ENCODE measurements around the gene S100A4. TPM values are rescaled to one million over a fixed set of nuclear protein-coding genes. Genes with fewer than 3 reads are reported as not detected.
"Not testable (repeated sequence)": the region's sequence is repeated elsewhere in the genome, so short reads cannot be mapped to it uniquely, and the experiment has no call there.

The S100A4 gene
- total RNA-seq, 4 donors from 2014 or later, result 40.8 to 138 (median 78.6) TPM

DNA sequence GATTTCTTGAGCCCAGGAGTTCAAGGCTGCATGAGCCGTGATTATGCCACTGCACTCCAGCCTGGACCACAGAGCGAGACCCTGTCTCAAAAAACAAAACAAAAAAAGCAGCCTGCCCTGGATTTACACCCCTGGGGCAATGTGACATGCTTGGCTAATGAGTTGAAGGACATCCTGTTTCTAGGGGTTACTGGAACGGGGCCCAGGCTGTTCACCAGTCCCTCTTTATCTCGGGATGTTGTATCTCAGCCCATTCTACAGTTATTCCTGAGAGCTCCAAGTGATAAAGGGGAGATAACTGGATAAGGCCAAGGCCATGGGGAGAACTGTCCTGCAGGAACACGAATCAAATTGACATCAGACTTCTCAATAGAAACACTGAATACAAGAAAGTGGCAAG, 41.7 kb upstream of the S100A4 start:
- no peaks in the 10 kb centered on the region for H3K27me3 ChIP-seq
- TF ChIP-seq POLR2A (IDR thresholded peaks at IDR 0.05) (no peak), POLR2AphosphoS5 (IDR thresholded peaks at IDR 0.05) (no peak), EP300 (IDR thresholded peaks at IDR 0.05; ENCODE audit: low read depth) (no peak)
- TF ChIP-seq, protein P1, sequence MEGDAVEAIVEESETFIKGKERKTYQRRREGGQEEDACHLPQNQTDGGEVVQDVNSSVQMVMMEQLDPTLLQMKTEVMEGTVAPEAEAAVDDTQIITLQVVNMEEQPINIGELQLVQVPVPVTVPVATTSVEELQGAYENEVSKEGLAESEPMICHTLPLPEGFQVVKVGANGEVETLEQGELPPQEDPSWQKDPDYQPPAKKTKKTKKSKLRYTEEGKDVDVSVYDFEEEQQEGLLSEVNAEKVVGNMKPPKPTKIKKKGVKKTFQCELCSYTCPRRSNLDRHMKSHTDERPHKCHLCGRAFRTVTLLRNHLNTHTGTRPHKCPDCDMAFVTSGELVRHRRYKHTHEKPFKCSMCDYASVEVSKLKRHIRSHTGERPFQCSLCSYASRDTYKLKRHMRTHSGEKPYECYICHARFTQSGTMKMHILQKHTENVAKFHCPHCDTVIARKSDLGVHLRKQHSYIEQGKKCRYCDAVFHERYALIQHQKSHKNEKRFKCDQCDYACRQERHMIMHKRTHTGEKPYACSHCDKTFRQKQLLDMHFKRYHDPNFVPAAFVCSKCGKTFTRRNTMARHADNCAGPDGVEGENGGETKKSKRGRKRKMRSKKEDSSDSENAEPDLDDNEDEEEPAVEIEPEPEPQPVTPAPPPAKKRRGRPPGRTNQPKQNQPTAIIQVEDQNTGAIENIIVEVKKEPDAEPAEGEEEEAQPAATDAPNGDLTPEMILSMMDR (IDR thresholded peaks at IDR 0.05), result no peak
- no peaks in the 10 kb centered on the region for H3K36me3 ChIP-seq
- no peak overlapping the region for H3K4me3 ChIP-seq
- no peaks in the 10 kb centered on the region for H3K4me1 ChIP-seq
- intact Hi-C loops (cut with DNase I; ENCODE audit: low total_unique reads), result no loop called here
- no peak for DNase-seq
- H3K9me3 ChIP-seq, result no peaks in the 10 kb centered on the region
- no peak overlapping the region for H3K27ac ChIP-seq
- in situ Hi-C loops (cut with MboI; ENCODE audit: low pct_ligation_motif_present in 1 of 4, low pct_unique_long_range_greater_than_20kb in 1 of 4, low sequenced_read_pairs in 3 of 4), result loop anchor here in 1 of 4 donors (25.0 kb wide), 1 partner anchor 225 kb away; the partner anchor contains the start of gene S100A9
- WGBS, 2 donors (ENCODE audit: low coverage in 1 of 2), result 81% methylated on average over 5 of the region's 5 CpGs; no CpG with 5 or more reads in 1 of the 2 donors

DNA sequence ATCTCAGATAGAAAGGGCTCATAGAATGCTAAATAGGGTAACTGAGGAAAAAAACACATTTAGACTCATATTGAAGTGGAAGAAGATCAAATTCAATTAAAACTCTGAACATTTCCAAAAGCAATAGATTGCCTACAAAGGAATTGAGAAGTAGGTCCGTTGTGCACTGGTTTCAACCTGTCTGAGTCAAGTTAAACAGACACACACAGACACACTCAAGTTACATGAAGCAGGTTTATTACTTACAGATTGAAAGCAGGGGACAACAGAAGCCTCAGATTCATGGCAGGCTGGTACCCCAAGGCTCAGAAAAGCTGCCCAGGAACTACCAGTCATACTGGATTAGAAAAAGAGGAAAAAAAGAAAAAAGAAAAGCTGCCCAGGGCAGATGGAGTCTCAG, 40.7 kb upstream of the S100A4 start:
- Histone ChIP-seq H3K4me3 (no peak overlapping the region), H3K9me3 (no peaks in the 10 kb centered on the region), H3K27ac (no peak overlapping the region), H3K4me1 (no peaks in the 10 kb centered on the region), H3K36me3 (no peaks in the 10 kb centered on the region), H3K27me3 (no peaks in the 10 kb centered on the region)
- intact Hi-C loops (cut with DNase I; ENCODE audit: low total_unique reads), result no loop called here
- WGBS, 2 donors (ENCODE audit: low coverage in 1 of 2), result 13 to 53% methylated on average over 1 of the region's 1 CpG
- in situ Hi-C loops (cut with MboI; ENCODE audit: low pct_ligation_motif_present in 1 of 4, low pct_unique_long_range_greater_than_20kb in 1 of 4, low sequenced_read_pairs in 3 of 4), result loop anchor here in 1 of 4 donors (25.0 kb wide), 1 partner anchor 224 kb away; the partner anchor contains the start of gene S100A9
- no peak for DNase-seq
- TF ChIP-seq, protein P1 (IDR thresholded peaks at IDR 0.05), result no peak
- no peak for TF ChIP-seq POLR2AphosphoS5 (IDR thresholded peaks at IDR 0.05)
- TF ChIP-seq EP300 (IDR thresholded peaks at IDR 0.05; ENCODE audit: low read depth), result no peak
- TF ChIP-seq POLR2A (IDR thresholded peaks at IDR 0.05), result no peak

- no peak for TF ChIP-seq POLR2AphosphoS5 (IDR thresholded peaks at IDR 0.05)
- no peak for TF ChIP-seq EP300 (IDR thresholded peaks at IDR 0.05; ENCODE audit: low read depth)
- TF ChIP-seq POLR2A (IDR thresholded peaks at IDR 0.05), result no peak
- TF ChIP-seq, protein P1 (IDR thresholded peaks at IDR 0.05), result no peak
- no peaks in the 10 kb centered on the region for H3K36me3 ChIP-seq
- WGBS, 2 donors (ENCODE audit: low coverage in 1 of 2), result 80 to 86% methylated on average over 1 of the region's 1 CpG
- in situ Hi-C loops (cut with MboI; ENCODE audit: low pct_ligation_motif_present in 1 of 4, low pct_unique_long_range_greater_than_20kb in 1 of 4, low sequenced_read_pairs in 3 of 4) (loop anchor here in 1 of 4 donors (25.0 kb wide), 1 partner anchor 223 kb away; the partner anchor contains the start of gene S100A9), intact Hi-C loops (cut with DNase I; ENCODE audit: low total_unique reads) (no loop called here)
- H3K27me3 ChIP-seq, result no peaks in the 10 kb centered on the region
- no peaks in the 10 kb centered on the region for H3K4me1 ChIP-seq
- no peaks in the 10 kb centered on the region for H3K9me3 ChIP-seq
- no peak overlapping the region for H3K4me3 ChIP-seq
- no peak for DNase-seq
- H3K27ac ChIP-seq, result no peak overlapping the region
These were observed 39.4 kb upstream of the S100A4 start for GRCh38 chr1:153585006-153585405.

DNA sequence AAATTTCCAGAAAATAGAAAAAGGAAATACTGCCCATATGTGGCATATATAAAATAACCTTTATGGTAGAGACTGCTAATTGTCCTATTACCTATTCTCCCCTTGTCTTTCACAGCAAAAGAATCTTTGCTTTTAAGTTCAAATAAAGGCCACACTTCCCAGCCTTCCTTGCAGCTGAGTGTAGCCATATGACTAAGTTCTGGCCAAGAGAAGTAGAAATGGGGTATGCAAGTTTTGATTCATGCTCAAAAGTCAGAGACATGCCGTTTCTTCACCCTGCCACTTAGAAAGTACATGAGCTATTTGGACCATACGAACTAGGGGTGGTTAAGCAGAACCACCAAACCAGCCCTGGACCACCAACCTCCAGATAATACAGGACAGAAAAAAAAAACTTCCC, 38.4 kb upstream of the S100A4 start:
- in situ Hi-C loops (cut with MboI; ENCODE audit: low pct_ligation_motif_present in 1 of 4, low pct_unique_long_range_greater_than_20kb in 1 of 4, low sequenced_read_pairs in 3 of 4), result loop anchor here in 1 of 4 donors (25.0 kb wide), 1 partner anchor 222 kb away; the partner anchor contains the start of gene S100A9
- H3K9me3 ChIP-seq, result no peaks in the 10 kb centered on the region
- H3K36me3 ChIP-seq, result no peaks in the 10 kb centered on the region
- 77 to 90% methylated on average over 2 of the region's 2 CpGs for WGBS, 2 donors (ENCODE audit: low coverage in 1 of 2)
- intact Hi-C loops (cut with DNase I; ENCODE audit: low total_unique reads), result no loop called here
- no peak overlapping the region for H3K27ac ChIP-seq
- TF ChIP-seq POLR2A (IDR thresholded peaks at IDR 0.05), result no peak
- TF ChIP-seq POLR2AphosphoS5 (IDR thresholded peaks at IDR 0.05), result no peak
- no peak for TF ChIP-seq EP300 (IDR thresholded peaks at IDR 0.05; ENCODE audit: low read depth)
- TF ChIP-seq, protein P1 (IDR thresholded peaks at IDR 0.05), result no peak
- no peaks in the 10 kb centered on the region for H3K27me3 ChIP-seq
- no peak for DNase-seq
- no peaks in the 10 kb centered on the region for H3K4me1 ChIP-seq
- H3K4me3 ChIP-seq, result no peak overlapping the region

DNA sequence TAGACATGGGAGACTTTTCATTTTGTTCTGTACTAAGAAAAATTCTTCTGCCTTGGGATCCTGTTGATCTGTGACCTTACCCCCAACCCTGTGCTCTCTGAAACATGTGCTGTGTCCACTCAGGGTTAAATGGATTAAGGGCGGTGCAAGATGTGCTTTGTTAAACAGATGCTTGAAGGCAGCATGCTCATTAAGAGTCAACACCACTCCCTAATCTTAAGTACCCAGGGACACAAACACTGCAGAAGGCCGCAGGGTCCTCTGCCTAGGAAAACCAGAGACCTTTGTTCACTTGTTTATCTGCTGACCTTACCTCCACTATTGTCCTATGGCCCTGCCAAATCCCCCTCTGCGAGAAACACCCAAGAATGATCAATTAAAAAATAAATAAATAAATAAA, 37.9 kb upstream of the S100A4 start:
- H3K9me3 ChIP-seq; H3K27me3 ChIP-seq; H3K27ac ChIP-seq; H3K4me1 ChIP-seq; intact Hi-C loops (cut with DNase I; ENCODE audit: low total_unique reads); H3K36me3 ChIP-seq; H3K4me3 ChIP-seq; DNase-seq: not testable (repeated sequence)
- in situ Hi-C loops (cut with MboI; ENCODE audit: low pct_ligation_motif_present in 1 of 4, low pct_unique_long_range_greater_than_20kb in 1 of 4, low sequenced_read_pairs in 3 of 4), result loop anchor here in 1 of 4 donors (25.0 kb wide), 1 partner anchor 221 kb away; the partner anchor contains the start of gene S100A9
- 87% methylated on average over 2 of the region's 3 CpGs; no CpG with 5 or more reads in 1 of the 2 donors for WGBS, 2 donors (ENCODE audit: low coverage in 1 of 2)

DNA sequence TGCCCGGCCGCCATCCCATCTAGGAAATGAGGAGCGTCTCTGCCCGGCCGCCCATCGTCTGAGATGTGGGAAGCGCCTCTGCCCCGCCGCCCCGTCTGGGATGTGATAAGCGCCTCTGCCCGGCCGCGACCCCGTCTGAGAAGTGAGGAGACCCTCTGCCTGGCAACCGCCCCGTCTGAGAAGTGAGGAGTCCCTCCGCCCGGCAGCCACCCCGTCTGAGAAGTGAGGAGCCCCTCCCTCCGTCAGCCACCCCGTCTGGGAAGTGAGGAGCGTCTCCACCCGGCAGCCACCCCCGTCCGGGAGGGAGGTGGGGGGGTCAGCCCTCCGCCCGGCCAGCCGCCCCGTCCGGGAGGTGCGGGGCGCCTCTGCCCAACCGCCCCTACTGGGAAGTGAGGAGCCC, 37.2 kb upstream of the S100A4 start:
- H3K36me3 ChIP-seq; H3K27me3 ChIP-seq; H3K4me3 ChIP-seq; H3K9me3 ChIP-seq; DNase-seq; intact Hi-C loops (cut with DNase I; ENCODE audit: low total_unique reads); H3K4me1 ChIP-seq; H3K27ac ChIP-seq: not testable (repeated sequence)
- WGBS, 2 donors (ENCODE audit: low coverage in 1 of 2), result 95% methylated on average over 26 of the region's 34 CpGs; no CpG with 5 or more reads in 1 of the 2 donors
- in situ Hi-C loops (cut with MboI; ENCODE audit: low pct_ligation_motif_present in 1 of 4, low pct_unique_long_range_greater_than_20kb in 1 of 4, low sequenced_read_pairs in 3 of 4), result loop anchor here in 1 of 4 donors (25.0 kb wide), 1 partner anchor 221 kb away; the partner anchor contains the start of gene S100A9

Measured in transverse colon (tissue), 4 donors.